ENCODE data around the gene COL4A2. TPM values are rescaled to one million over a fixed set of nuclear protein-coding genes. Genes with fewer than 3 reads are reported as not detected.
A peak's percentile ranks its signal among the peaks of the same experiment; 100 is the strongest.

The COL4A2 gene
- total RNA-seq, 1 donor from 2014 or later: 1,556 TPM

DNA sequence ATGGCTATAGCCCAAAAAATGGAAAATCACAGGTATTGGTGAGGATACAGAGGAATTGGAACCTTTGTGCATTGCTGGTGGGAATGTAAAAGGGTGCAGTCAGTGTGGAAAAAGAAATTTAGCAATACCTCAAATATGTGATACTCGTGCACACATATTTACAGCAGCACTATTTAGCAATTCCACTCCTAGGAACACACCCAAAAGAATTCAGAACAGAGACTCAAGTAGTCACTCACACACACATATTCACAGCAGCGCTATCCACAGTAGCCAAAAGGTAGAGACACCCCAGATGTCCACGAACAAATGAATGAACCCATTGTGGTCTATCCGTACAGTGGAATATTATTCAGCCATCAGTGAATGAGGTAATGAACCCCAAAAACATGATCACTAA is 114.0 kb downstream of the COL4A2 start:
- no peaks in the 10 kb centered on the region for H3K9me3 Mint-ChIP-seq (ENCODE audit: unreplicated experiment)
- TF ChIP-seq, protein P1, sequence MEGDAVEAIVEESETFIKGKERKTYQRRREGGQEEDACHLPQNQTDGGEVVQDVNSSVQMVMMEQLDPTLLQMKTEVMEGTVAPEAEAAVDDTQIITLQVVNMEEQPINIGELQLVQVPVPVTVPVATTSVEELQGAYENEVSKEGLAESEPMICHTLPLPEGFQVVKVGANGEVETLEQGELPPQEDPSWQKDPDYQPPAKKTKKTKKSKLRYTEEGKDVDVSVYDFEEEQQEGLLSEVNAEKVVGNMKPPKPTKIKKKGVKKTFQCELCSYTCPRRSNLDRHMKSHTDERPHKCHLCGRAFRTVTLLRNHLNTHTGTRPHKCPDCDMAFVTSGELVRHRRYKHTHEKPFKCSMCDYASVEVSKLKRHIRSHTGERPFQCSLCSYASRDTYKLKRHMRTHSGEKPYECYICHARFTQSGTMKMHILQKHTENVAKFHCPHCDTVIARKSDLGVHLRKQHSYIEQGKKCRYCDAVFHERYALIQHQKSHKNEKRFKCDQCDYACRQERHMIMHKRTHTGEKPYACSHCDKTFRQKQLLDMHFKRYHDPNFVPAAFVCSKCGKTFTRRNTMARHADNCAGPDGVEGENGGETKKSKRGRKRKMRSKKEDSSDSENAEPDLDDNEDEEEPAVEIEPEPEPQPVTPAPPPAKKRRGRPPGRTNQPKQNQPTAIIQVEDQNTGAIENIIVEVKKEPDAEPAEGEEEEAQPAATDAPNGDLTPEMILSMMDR (IDR thresholded peaks at IDR 0.05; ENCODE audit: unreplicated experiment): no peak
- peaks cover 18% of the 10 kb centered on the region for H3K27me3 Mint-ChIP-seq (ENCODE audit: unreplicated experiment)
- peaks cover 72% of the 10 kb centered on the region for H3K36me3 Mint-ChIP-seq (ENCODE audit: low read depth, unreplicated experiment)
- no peak for DNase-seq (ENCODE audit: low spot score)
- H3K4me3 Mint-ChIP-seq (ENCODE audit: unreplicated experiment): peak overlapping the region; percentile 77
- peaks cover 90% of the 10 kb centered on the region for H3K4me1 Mint-ChIP-seq (ENCODE audit: unreplicated experiment)
- H3K27ac Mint-ChIP-seq (ENCODE audit: unreplicated experiment): peak overlapping the region; percentile 94

DNA sequence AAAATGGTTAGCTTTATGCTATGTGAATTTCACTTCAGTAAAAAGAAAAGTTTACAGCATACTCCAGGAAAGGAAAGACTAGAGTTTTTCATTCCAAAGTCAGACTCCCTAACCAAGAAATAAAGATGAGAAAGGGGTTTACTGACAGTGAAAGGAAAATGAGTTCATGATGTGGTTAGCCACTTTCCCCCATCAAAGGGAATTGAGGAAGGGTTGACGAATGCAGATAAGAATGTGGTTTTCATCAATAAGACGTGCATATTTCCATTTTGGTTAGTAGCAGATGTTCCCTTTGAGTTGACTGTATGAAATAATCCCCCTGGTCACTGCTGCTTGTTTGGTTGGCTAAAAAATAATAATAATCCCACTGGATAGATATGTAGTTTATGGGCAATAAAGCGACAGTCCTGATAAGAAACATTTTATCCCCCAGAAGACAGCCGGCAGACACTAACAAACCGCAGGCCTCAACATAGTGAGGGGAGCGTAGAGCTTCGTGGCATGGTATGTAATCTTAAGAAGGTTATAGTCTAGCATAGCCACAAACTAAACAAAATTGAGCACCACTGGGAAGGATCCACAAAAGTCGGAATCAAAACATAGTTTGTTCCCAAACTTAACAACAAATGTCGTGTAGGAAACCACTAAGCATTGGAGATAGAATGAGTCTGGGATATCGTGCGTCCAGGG is 114.8 kb downstream of the COL4A2 start:
- no peak for DNase-seq (ENCODE audit: low spot score)
- Mint-ChIP-seq H3K36me3 (ENCODE audit: low read depth, unreplicated experiment) (peaks cover 72% of the 10 kb centered on the region), H3K4me3 (ENCODE audit: unreplicated experiment) (peak overlapping the region; percentile 35), H3K27me3 (ENCODE audit: unreplicated experiment) (peaks cover 18% of the 10 kb centered on the region), H3K4me1 (ENCODE audit: unreplicated experiment) (peaks cover 84% of the 10 kb centered on the region), H3K27ac (ENCODE audit: unreplicated experiment) (peak overlapping the region; percentile 94), H3K9me3 (ENCODE audit: unreplicated experiment) (no peaks in the 10 kb centered on the region)
- TF ChIP-seq, protein P1 (IDR thresholded peaks at IDR 0.05; ENCODE audit: unreplicated experiment): no peak

DNA sequence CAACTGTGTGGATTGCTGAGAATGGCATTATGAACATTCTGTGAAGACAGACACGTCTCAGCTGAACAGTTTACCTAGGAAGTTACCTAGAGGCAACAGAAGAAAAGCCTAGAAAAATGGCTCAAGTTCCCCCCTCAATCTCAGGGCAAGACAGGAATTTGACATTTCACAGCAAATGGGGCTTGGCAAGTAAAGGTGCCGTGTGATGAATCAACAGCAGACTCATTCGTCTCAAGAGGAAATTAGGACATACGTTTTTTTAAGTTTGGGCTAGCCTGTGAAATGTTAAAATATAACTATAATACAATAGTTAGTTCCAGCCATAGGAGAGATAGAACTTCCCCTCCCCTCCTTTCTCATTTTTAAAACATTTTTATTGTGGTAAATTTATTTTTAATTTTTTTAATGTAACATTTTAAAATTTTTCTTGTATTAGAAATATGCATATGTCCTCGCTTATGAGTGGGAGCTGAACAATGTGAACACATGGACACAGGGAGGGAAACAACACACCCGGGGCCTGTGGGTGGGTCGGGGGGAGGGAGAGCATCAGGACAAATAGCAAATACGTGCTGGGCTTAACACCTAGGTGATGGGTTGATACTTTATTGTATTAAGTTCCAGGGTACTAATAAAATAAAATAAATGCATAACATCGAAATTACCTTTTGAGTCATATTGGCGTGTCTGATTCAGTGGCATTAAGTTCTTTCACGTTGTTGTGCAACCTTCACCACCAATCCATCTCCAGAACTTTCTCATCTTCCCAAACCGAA is 116.0 kb downstream of the COL4A2 start:
- TF ChIP-seq, protein P1 (IDR thresholded peaks at IDR 0.05; ENCODE audit: unreplicated experiment): no peak
- H3K36me3 Mint-ChIP-seq (ENCODE audit: low read depth, unreplicated experiment): peaks cover 62% of the 10 kb centered on the region
- peaks cover 74% of the 10 kb centered on the region for H3K4me1 Mint-ChIP-seq (ENCODE audit: unreplicated experiment)
- H3K9me3 Mint-ChIP-seq (ENCODE audit: unreplicated experiment): no peaks in the 10 kb centered on the region
- peak overlapping the region; percentile 80 for H3K27ac Mint-ChIP-seq (ENCODE audit: unreplicated experiment)
- H3K4me3 Mint-ChIP-seq (ENCODE audit: unreplicated experiment): peak overlapping the region; percentile 51
- peaks cover 20% of the 10 kb centered on the region for H3K27me3 Mint-ChIP-seq (ENCODE audit: unreplicated experiment)
- DNase-seq (ENCODE audit: low spot score): no peak

DNA sequence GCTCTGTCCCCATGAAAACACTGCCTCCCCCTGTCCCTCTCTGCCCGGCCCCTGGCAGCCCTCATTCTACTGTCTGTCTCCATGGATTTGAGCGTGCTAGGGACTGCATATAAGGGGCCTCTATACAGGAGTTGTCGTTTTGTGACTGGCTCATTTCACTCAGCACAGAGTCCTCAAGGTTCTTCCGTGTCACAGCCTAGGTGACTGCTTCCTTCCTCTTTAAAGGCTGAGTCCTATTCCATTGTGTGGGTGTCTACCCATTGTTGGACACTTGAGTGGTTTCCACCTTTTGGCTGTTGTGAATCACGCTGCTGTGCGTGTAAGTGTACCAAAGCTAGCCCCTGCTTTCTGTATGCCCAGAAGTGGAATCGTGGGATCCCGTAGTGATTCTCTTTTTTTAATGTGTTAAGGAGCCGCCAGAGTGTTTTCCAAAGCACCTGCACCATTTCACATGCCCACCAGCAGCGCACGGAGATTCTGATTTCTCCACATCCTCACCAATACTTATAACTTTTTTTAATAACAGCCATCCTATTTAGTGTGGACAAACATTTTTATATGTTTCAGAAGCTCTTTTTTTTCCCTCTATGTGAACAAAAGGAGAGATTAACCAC is 116.7 kb downstream of the COL4A2 start:
- TF ChIP-seq, protein P1 (IDR thresholded peaks at IDR 0.05; ENCODE audit: unreplicated experiment): no peak
- H3K36me3 Mint-ChIP-seq (ENCODE audit: low read depth, unreplicated experiment): peaks cover 61% of the 10 kb centered on the region
- peaks cover 68% of the 10 kb centered on the region for H3K4me1 Mint-ChIP-seq (ENCODE audit: unreplicated experiment)
- H3K27me3 Mint-ChIP-seq (ENCODE audit: unreplicated experiment): peaks cover 20% of the 10 kb centered on the region
- H3K4me3 Mint-ChIP-seq (ENCODE audit: unreplicated experiment): peak overlapping the region; percentile 51
- H3K9me3 Mint-ChIP-seq (ENCODE audit: unreplicated experiment): no peaks in the 10 kb centered on the region
- no peak for DNase-seq (ENCODE audit: low spot score)
- peak overlapping the region; percentile 80 for H3K27ac Mint-ChIP-seq (ENCODE audit: unreplicated experiment)
